GM19328 (cell line): ENCODE measurements around the gene ORM1.

ENCODE experiments used
- ATAC-seq: cut with Tn5 transposase; IDR thresholded peaks from one replicate; pipeline ENCODE4 v1.9.1; 2021; ENCODE audit warnings: mild to moderate bottlenecking, moderate library complexity; ENCODE audit not compliant: unreplicated experiment

Gene ORM1

GRCh38 chr9:114361542-114361941 lies 38.6 kb downstream of the ORM1 start:
- ATAC-seq: no peak

DNA sequence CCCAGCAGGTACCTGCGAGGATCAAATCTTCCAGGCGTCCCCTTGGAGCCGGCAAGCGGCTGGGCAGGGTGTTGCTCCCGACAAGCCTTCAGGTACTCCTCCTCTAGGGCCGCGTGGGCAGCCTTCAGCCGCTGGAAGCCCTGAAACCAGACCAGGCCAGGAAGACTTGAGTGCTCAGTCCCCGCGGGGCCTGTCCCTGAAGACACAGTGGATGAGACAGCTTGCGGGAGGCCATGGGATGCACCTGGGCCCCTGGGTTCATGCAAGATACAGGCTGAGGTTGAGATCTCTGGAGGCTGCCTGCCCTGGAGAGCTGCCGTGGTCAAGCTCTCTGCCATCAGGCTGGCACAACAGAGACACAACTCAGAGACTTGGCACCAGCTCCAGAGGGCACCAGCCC lies 39.5 kb downstream of the ORM1 start:
- ATAC-seq: no peak

GRCh38 chr9:114363424-114363823 lies 40.5 kb downstream of the ORM1 start:
- no peak for ATAC-seq

DNA sequence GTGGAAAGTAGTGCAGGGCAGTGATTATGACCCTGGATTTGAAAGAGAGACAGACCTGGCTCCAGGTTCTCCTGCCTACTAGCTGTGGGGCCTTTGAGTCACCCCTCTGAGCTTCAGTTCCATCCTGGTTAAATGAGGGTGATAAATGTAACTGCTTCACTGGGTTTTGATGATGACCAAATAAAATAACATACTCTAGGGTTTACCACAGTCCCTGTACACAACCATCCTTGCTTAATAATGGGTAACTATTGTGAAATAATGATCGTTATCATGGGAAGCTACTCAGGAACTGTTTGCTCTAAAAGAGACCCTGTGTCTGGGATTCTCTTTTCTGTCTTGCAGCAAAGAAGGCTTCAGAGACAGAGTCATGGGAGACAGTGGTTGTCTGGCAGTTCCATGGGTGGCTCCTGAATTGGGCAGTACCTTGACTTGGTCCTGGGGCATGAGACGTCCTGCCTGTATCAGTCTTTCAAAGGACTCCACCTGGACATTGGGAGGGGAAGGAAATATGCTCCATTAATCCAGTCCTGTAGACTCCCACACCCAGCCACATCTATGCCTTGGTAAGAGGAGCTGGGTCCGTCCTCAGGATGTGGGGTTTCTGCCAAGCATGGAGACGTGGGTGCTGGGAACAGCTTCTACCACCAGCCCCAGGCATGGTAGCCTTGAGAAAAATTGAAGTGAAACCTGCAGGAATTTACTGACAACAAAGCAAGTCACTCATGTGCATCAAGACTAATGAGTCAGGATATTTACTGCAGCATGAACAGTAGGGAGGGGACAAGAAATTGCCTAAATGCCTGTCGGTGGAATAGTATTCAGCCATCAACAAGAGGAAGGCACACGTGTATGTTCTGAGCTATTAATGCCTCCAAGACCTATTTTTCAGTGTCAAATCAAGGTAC lies 41.5 kb downstream of the ORM1 start:
- ATAC-seq: no peak

- no peak for ATAC-seq
These were observed 42.3 kb downstream of the ORM1 start for GRCh38 chr9:114365194-114365593.

GRCh38 chr9:114366334-114367128 lies 43.6 kb downstream of the ORM1 start:
- peak; percentile 48 for ATAC-seq

DNA sequence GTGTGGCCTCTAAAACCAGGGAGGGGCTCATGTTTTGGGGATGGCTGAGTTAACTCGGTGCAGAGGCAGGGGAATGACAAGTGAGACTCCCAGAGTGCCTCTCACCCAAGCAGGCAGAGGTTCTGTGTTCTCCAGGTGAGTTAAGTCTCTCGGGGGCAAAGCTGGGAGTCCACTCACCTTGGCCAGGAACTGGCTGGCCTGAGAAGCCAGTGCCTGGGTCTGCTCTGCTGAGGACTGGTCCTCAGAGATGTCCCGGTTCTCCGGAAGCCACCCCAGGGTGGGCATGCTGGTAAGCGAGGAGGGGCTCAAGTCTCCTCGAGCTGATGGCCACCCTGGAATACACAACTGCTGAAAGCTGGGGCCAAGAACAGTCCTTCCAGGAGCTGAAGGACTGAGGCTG lies 44.5 kb downstream of the ORM1 start:
- ATAC-seq: no peak

DNA sequence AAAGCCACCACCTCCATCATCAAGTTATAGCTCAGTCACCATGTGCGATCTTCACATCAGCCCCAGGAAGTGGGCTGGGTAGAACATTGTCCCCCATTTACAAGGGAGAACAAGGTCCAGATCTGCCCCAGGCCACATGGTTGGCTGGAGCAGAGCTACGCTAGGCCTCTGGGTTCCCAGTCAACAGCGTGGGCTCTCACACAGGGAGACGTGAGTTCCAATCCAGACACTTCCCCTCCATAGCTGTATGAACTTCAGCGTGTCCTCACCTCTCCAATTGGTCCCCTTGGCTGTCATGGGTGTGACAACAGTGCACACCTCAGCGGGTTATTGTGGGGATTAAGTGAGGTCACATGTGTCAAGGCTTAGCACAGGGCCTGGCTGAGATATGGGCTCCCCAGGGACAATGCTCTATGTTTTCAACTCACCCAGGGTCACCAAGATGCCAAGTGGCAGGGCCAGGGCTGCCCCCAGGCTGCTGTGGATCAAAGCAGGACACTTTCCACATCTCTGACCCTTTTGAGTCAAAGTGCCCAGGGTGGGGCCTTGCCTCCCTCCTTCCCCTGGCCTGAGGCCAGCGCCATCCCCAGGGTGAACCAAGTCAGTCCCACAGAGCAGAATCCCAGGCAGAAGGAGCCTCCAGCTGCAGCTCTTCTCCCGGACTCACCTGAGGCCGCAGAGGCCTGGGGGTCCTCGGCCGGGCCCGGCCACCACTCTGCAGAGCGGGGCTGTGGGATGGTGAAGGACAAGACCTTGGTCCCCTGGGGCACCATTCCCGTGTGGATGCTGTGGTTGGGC lies 45.1 kb downstream of the ORM1 start:
- ATAC-seq: no peak

DNA sequence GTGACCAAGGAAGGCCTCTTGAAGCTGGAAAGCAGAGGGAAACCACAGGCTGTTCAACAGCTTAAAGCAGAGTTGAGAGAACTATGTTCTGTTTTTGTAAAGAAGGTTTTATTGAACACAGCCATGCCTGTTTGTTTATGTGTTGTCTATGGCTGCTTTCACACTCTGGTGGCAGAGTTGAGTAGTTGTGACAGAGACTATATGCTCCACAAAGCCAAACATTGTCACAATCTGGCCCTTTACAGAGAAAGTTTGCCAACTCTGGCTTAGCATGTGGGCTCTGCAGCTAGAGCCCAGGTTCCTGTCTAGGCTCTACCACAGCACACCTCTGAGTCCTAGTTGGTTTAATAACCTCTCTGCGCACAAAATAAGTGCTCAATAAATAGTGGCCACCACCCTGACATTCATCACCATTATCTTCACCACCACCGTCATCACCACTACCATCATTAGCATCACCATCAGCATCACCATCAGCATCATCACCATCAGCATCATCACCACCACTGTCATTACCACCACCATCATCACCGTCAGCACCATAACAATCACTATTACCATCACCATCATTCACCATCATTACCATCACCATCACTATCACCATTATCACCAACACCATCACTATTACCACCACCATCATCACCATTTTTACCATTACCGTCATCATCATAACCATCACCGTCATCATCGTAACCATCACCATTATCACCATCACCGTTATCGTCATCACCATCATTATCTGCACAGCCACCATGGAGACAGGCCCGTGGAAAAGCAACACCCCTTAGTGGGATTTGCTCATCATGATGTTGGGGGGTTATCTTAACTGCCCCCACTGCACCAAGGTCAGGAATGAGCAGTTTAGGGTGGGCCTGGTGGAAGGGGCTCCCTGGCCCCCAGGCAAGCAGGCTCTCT lies 46.6 kb downstream of the ORM1 start:
- ATAC-seq: no peak

DNA sequence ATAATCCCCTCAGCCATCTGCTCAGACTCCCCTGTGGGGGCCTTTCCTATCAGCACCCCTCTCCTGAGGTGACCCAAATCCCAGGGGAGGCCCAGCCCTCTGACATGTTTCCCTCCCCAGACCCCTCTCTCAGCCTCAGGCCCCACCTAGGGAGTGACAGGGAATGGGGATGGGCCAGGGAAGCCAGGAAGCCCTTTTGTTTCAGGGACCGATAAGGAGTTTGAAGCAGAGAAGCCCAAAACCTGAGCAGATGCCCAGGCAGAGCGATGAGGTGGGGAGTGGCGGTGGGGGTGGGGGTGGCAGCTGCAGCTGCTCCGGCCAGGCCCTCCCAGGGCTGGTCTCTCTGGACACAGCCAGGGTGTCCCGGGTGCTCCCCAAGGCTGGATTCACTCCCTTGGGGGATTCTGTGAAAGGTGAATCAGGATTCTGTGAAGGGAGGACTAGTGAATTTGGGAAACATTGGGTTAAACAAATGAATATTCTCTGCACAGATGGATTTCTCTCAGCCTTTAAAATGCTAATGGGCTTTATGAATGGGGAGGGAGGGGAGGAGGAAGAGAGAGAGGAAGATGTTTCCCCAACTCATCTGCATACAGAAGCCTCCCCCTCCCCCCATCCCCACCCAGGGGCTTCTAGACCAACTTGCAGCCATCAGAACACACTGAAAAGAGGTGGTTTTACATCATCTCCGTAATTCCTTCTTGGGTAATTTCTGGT lies 47.5 kb downstream of the ORM1 start:
- no peak for ATAC-seq

GRCh38 chr9:114370968-114371320 lies 48.0 kb downstream of the ORM1 start:
- no peak for ATAC-seq

DNA sequence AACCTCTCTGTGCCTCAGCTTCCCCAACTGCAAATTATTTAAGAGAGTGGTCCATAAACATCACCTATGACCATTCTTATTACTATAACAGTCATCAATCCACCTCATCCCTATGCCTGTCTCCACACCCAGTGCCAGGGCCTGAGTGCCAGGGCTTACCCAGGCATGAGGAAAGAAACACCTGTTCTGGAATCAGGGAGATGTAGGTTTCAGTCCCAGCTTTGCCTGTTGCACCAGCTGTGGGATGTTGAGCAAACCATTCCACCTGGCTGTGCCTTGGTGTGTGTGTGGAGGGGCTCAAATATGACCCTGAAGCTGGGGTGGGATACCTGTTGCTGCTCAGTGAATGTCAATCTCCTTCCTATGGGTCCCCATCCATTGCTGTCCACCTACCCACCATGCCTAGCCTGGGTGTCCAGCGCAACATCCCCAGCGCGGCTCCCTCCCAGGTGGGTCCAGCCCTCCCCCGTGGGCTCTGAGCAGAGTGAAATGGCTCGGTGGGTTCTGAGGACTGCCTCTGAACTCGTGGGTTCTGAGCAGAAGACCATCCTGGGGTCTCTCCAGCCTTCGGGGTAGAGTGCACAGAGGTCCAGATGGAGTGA lies 48.5 kb downstream of the ORM1 start:
- no peak for ATAC-seq

DNA sequence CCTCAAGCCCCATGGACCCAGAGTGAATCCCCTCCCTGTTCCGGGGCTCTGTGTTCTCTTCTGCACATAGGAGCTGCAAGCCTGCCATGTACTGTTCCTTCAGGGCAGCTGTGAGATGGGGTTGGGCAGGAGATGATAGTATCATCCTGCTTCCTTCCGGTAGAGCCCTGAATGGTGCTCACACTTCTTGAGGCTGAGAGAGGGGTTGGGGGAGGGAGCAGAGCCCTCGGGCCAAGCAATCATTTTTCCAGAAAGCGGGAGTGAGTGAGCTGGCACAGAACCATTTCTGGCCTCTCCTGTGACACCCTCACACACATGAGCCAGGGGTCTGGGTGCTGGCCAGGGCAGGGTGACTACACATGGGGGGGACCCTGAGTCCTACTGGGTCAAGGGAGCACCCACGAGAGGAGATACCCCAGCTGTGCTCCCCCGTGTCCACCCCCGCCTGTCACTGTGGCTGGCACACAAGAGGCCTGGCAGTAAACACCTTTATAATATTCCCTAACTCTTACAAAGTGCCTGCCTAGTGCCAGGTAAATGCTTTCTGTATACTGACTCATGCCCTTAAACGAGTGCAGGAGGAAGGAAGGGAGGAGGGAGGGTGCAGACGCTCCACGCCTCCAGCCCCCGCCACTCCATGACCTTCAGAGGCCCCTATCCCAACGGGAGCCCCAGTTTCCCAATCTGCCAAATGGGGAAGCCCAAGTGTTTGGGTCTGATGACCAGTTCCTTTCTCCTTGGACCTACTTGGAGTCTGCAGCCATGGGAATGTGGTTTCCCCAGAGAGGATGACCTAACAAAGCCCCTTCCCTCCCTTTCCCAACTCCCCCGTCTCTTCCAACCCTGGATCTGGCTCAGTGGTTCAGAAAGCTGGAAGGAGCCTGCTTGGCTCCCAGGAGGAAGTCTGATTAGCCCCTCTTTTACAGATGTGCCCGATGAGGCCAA lies 49.3 kb downstream of the ORM1 start:
- ATAC-seq: no peak

GRCh38 chr9:114372921-114373448 lies 50.1 kb downstream of the ORM1 start:
- ATAC-seq: peak; percentile 91

GRCh38 chr9:114373960-114374730 lies 51.2 kb downstream of the ORM1 start:
- ATAC-seq: no peak

DNA sequence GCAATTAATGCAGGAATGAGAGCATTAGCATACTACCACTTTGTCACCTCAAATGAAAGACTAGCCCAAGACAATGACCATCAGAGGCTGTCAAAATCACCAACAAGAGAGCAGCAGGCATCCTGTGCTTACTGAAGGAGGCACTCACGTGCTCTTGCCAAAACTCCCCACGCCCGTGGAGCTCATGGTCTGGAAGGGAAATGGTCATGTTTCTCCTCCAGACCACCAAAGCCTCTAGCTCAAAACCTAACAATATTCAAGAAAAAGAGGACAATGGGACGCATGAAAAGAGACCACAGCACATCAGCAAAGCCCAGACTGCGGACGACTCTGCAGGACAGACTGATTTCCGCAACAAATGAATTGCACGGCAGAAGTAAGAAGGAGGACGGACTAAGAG lies 52.0 kb downstream of the ORM1 start:
- no peak for ATAC-seq
